Right cardiac atrium (tissue), 5 donors: ENCODE data around the gene RSRC1. TPM values are rescaled to one million over a fixed set of nuclear protein-coding genes. Genes with fewer than 3 reads are reported as not detected.

ENCODE experiments used
- ATAC-seq, 2 donors: fragments of 200-7000 bp; cut with Tn5 transposase; one replicate each; pipeline versions ENCODE4 v1.8.0 to v1.9.1; 2020; ENCODE audit warnings: moderate library complexity in 2 of 2, mild to moderate bottlenecking in 1 of 2
- DNase-seq, 3 donors: peaks; one replicate each; pipeline ENCODE4 v3.0.0-alpha.2; 2020
- H3K27ac ChIP-seq: one replicate; pipeline ENCODE4 v1.5.1; 2013; ENCODE audit warnings: mild to moderate bottlenecking, low read length, control low read depth, moderate library complexity
- H3K27me3 ChIP-seq: one replicate; pipeline ENCODE4 v1.6.1; 2013; ENCODE audit not compliant: control insufficient read depth, insufficient read depth
- H3K4me1 ChIP-seq: one replicate; pipeline ENCODE4 v1.6.1; 2013; ENCODE audit warnings: low read length; ENCODE audit not compliant: control insufficient read depth, insufficient read depth
- H3K4me3 ChIP-seq: one replicate; pipeline ENCODE4 v1.5.1; 2013; ENCODE audit warnings: low read length, control low read depth
- H3K9me3 ChIP-seq: one replicate; pipeline ENCODE4 v1.6.1; 2013; ENCODE audit warnings: low read length; ENCODE audit not compliant: control insufficient read depth
- WGBS: extraction: QIAGEN DNeasy Blood & Tissue Kit; methylation state at CpG from one replicate; pipeline ENCODE4 v1.1.7; 2013; 5-methylcytosine and 5-hydroxymethylcytosine counted together
- intact Hi-C, 4 donors: fragments of 100-400 bp; cut with DNase I; formaldehyde crosslinking; loops; one replicate each; pipeline versions ENCODE4 v1.11.0 to v1.14.0; 2022 to 2023
- polyA plus RNA-seq: library from polyadenylated mRNA; stranded (reverse); fragments of 200-250 nt; gene quantifications from one replicate; pipeline ENCODE4 v1.2.3, GENCODE V29; 2013
- total RNA-seq, 4 donors: library from RNA; stranded (reverse); fragmentation: NEBNext Ultra II Directional; extraction: Animal tissue kit (Norgen Biotek cat#: 25700); gene quantifications; one replicate each; pipeline ENCODE4 v1.2.1, GENCODE V29; 2021
- donor health status: healthy with polysubstance abuse.
- donor health status: DM: no; HTN: yes; CAD: no.
- donor health status: DM: no; HTN: no; CAD: no.
- donor health status: DM: no; HTN: yes; CAD: no; lungs with severe emphysema.
- donor health status: DM: yes; HTN: yes; CAD: no.

Gene RSRC1
- total and polyA plus RNA-seq, 5 donors, result 23.0 to 31.0 (median 28.2) TPM

DNA sequence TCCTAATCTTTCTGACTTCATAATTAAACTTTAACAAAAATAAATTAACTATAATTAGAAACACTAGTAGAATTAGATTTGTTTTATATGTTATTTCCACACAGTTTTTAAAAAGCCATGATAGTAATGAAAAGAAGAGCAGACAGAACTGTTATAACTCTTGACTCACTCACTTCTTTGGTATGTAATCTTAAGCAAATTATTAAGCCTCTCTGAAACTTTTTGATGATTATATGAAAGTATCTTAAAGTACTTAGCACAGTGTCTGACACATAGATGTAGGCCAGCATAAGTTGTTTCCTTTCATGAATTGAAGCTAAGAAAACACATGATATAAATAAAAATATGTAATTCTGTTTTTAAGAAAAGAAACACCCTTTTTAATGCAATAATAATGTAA, 337.5 kb downstream of the RSRC1 start:
- no peak for ATAC-seq
- H3K4me1 ChIP-seq, result no peaks in the 10 kb centered on the region
- H3K9me3 ChIP-seq, result no peaks in the 10 kb centered on the region
- no peak overlapping the region for H3K4me3 ChIP-seq
- DNase-seq, result no peak
- no peaks in the 10 kb centered on the region for H3K27me3 ChIP-seq
- H3K27ac ChIP-seq, result no peak overlapping the region
- intact Hi-C loops, result no loop called here

DNA sequence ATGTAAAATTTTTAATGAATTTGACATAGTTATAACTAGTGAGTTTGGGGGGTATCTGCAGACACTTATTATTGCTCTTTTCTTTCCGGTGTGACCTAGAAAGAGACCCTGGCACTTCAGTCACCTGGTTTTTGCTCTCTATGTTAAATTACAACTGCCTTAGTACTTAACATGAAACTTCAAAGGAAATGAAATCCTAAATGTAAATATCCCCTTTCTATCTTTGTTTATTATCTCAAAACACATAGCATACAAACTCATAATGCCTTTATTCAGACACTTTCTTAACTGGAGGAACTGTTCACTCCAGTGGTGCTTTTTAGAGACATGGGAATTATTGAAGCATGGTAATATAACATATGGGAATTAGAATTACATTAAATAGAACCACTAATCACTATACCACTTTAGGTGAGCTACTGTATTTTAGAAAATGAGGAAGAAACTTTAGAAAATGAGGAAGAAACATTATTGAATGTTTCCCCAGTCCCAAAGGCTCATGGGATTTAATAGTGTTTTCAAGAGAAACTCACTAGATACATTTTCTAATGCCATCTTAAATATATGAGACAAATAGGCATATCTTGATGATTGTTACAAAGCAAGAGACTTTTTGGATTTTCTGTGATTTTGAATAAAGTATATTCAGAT, 341.6 kb downstream of the RSRC1 start:
- no peak for DNase-seq
- no peak overlapping the region for H3K4me3 ChIP-seq
- H3K9me3 ChIP-seq, result no peaks in the 10 kb centered on the region
- no peaks in the 10 kb centered on the region for H3K27me3 ChIP-seq
- H3K27ac ChIP-seq, result no peak overlapping the region
- ATAC-seq, result no peak
- 96% methylated on average over 1 of the region's 1 CpG for WGBS
- no peaks in the 10 kb centered on the region for H3K4me1 ChIP-seq
- intact Hi-C loops, result no loop called here

DNA sequence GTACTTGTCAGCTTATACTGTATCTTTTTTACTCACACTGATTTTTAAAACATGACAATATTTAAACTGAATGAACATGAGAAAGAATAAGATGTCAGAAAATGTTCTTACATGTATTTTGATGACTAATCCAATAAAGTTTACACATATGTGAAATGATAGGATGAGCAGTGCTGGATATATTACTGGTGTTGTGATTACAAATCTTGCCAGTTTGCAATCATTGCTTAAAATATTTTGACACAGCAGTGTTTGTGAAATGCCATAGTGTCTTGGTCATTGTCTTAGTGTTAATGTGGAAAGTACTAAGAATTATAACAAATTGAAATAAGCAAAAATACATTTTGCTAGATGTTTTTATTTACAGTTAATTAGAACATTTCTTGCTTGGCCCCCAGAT, 342.4 kb downstream of the RSRC1 start:
- ATAC-seq, result no peak
- H3K27ac ChIP-seq, result no peak overlapping the region

GRCh38 chr3:158453004-158453403, 343.1 kb downstream of the RSRC1 start:
- H3K27me3 ChIP-seq, result no peaks in the 10 kb centered on the region
- DNase-seq (no peak), ATAC-seq (no peak)
- no peaks in the 10 kb centered on the region for H3K4me1 ChIP-seq
- no peak overlapping the region for H3K27ac ChIP-seq
- intact Hi-C loops, result no loop called here
- WGBS, result 97% methylated on average over 2 of the region's 2 CpGs
- H3K4me3 ChIP-seq, result no peak overlapping the region
- no peaks in the 10 kb centered on the region for H3K9me3 ChIP-seq

More for the DNA sequence above, 342.4 kb downstream of the RSRC1 start:
- intact Hi-C loops, result no loop called here
- DNase-seq, result no peak
- H3K27me3 ChIP-seq, result no peaks in the 10 kb centered on the region
- no peak overlapping the region for H3K4me3 ChIP-seq
- H3K4me1 ChIP-seq, result no peaks in the 10 kb centered on the region
- H3K9me3 ChIP-seq, result no peaks in the 10 kb centered on the region

DNA sequence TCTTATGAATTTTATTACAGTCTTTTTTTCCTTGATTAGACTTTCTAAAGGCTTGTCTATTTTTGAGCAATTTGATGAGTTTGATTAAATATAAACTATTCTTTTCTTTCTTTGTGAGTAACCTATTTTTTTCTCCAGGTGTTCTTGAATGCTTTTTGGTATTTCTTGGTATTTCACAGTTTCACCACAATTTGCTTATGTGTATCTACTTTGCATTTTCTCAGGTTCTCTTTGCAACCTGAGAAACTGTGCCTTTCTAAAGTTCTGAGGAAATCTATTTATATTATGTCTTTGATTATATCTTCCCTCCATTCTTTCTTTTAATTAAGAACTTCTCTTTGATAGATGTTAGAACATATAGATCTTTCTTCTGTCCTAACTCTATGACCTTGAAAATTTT, 344.0 kb downstream of the RSRC1 start:
- no peak overlapping the region for H3K27ac ChIP-seq
- DNase-seq (no peak), ATAC-seq (no peak)
- H3K9me3 ChIP-seq, result no peaks in the 10 kb centered on the region
- H3K27me3 ChIP-seq, result no peaks in the 10 kb centered on the region
- H3K4me3 ChIP-seq, result no peak overlapping the region
- no peaks in the 10 kb centered on the region for H3K4me1 ChIP-seq
- intact Hi-C loops, result no loop called here

- Histone ChIP-seq H3K4me3 (no peak overlapping the region), H3K4me1 (no peaks in the 10 kb centered on the region), H3K9me3 (no peaks in the 10 kb centered on the region), H3K27ac (no peak overlapping the region), H3K27me3 (no peaks in the 10 kb centered on the region)
- intact Hi-C loops, result no loop called here
- no peak for DNase-seq
- 98% methylated on average over 5 of the region's 5 CpGs for WGBS
- ATAC-seq, result no peak
These were observed 345.5 kb downstream of the RSRC1 start for GRCh38 chr3:158455406-158455805.

DNA sequence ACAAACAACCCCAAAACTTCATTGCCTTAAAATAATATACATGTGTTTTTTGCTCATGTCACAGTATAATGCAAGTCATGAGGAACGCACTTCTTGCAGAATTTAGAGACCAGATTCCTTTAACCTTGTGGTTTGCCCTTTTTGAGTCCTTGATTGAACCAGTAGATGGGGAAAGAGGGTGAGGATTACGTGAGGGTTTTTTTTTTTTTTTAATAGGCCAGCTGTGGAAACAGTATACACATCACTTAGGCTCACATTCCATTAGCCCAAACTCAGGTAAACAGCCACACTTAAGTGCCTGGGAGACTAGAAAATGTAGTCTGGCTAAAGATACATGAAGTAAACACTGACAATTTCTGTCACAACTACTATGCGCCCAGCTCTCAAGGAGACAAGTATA, 346.2 kb downstream of the RSRC1 start:
- no peak for DNase-seq
- H3K27me3 ChIP-seq, result no peaks in the 10 kb centered on the region
- no peaks in the 10 kb centered on the region for H3K4me1 ChIP-seq
- no peak for ATAC-seq
- intact Hi-C loops, result no loop called here
- H3K9me3 ChIP-seq, result no peaks in the 10 kb centered on the region
- H3K4me3 ChIP-seq, result no peak overlapping the region
- WGBS, result 92% methylated on average over 3 of the region's 3 CpGs
- no peak overlapping the region for H3K27ac ChIP-seq

- no peaks in the 10 kb centered on the region for H3K4me1 ChIP-seq
- WGBS, result 91% methylated on average over 5 of the region's 5 CpGs
These were observed 348.6 kb downstream of the RSRC1 start for GRCh38 chr3:158458464-158458863.

GRCh38 chr3:158460926-158461325, 351.0 kb downstream of the RSRC1 start:
- ATAC-seq (no peak), DNase-seq (no peak)
- H3K27me3 ChIP-seq, result no peaks in the 10 kb centered on the region
- 64% methylated on average over 1 of the region's 1 CpG for WGBS
- H3K27ac ChIP-seq, result no peak overlapping the region
- no peaks in the 10 kb centered on the region for H3K4me1 ChIP-seq
- intact Hi-C loops, result no loop called here
- H3K4me3 ChIP-seq, result no peak overlapping the region
- H3K9me3 ChIP-seq, result no peaks in the 10 kb centered on the region

More at GRCh38 chr3:158458464-158458863, 348.6 kb downstream of the RSRC1 start:
- DNase-seq (no peak), ATAC-seq (no peak)
- intact Hi-C loops, result no loop called here
- no peaks in the 10 kb centered on the region for H3K9me3 ChIP-seq
- no peak overlapping the region for H3K4me3 ChIP-seq
- H3K27ac ChIP-seq, result no peak overlapping the region
- H3K27me3 ChIP-seq, result no peaks in the 10 kb centered on the region

GRCh38 chr3:158463556-158463955, 353.7 kb downstream of the RSRC1 start:
- 94% methylated on average over 3 of the region's 3 CpGs for WGBS
- no peaks in the 10 kb centered on the region for H3K27me3 ChIP-seq
- H3K4me3 ChIP-seq, result no peak overlapping the region
- H3K4me1 ChIP-seq, result no peaks in the 10 kb centered on the region
- no peak overlapping the region for H3K27ac ChIP-seq
- ATAC-seq, result no peak
- no peak for DNase-seq
- intact Hi-C loops, result no loop called here
- no peaks in the 10 kb centered on the region for H3K9me3 ChIP-seq

- intact Hi-C loops, result no loop called here
- no peaks in the 10 kb centered on the region for H3K27me3 ChIP-seq
- DNase-seq (no peak), ATAC-seq (no peak)
- H3K27ac ChIP-seq, result no peak overlapping the region
- no peaks in the 10 kb centered on the region for H3K4me1 ChIP-seq
- no peaks in the 10 kb centered on the region for H3K9me3 ChIP-seq
- 84% methylated on average over 3 of the region's 3 CpGs for WGBS
- H3K4me3 ChIP-seq, result no peak overlapping the region
These were observed 355.2 kb downstream of the RSRC1 start for GRCh38 chr3:158465074-158465473.

DNA sequence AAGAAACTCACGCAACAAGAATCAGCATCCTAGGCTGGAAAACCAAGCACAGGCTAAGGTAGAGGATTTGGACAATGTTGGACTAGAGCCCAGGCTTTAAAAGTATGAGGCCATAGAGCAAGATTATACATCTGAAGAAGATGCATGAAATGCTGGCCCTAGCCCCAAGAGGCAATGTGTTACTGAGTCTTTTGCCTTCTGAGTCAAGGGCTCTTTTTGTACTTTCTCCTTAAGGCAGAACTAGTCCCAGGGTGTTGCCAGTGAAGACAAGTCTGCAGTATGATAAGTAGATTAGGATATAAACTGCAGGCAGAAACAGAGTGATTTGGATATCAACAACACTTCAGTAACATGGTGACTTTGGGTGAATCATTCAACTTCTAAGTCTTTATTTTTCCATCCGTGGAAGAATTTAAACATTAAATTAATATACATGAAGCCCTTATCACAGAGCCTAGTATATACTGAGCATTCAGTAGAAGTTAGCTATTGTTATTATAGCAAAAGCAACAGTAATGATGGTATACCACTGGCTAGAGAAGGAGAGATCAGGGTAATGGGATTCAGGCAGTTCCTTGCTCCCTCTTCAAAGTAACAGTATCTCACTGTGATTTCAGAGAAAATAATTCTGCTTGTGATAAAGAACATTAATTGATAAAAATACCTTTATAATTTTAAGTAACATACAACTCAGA, 361.2 kb downstream of the RSRC1 start:
- 84% methylated on average over 2 of the region's 2 CpGs for WGBS
- Histone ChIP-seq H3K27me3 (no peaks in the 10 kb centered on the region), H3K4me3 (no peak overlapping the region), H3K4me1 (no peaks in the 10 kb centered on the region), H3K9me3 (no peaks in the 10 kb centered on the region), H3K27ac (no peak overlapping the region)
- ATAC-seq, result no peak
- DNase-seq, result no peak
- intact Hi-C loops, result no loop called here
